GM12874 (cell line): ENCODE results near the gene NDUFS2.

Experiments used
- TF ChIP-seq, protein P1 (sequence below): IDR thresholded peaks from 2 replicates; pipeline ENCODE4 v1.5.1; 2011; ENCODE audit warnings: low read depth, mild to moderate bottlenecking, control low read depth, low read length, moderate library complexity; ENCODE audit not compliant: insufficient read depth

NDUFS2 gene

DNA sequence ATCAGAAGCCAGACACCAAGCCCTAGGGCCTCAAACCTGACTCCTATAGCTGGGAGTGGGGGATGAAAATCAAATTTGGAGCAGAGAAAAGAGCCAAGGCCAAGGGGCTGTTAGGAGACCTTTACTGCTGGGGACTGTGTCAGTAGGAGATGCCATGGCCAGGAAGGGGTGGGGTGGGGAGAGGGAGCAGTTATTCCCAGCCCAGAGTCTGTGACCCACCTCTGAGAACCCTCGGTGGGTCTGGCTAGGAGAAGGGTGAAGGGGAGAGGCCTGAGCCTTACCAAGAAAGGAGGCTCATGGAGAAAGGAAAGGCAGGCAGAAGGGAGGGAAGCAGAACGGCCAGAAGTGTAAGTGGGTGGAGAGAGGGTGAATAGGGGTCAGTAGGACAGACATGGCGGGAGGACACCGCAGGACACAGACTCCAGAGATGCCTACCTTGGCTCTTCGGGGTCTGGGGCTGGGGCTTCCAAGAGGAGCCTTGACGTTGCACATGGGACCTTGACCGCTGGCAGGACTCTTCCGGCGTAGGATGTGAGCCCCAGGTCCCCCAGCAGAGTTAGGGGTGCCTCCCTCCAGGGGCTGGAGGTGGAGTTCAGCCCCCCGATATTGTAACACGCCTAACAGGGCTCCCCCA, 4.5 kb upstream of the NDUFS2 start:
- TF ChIP-seq, protein P1, sequence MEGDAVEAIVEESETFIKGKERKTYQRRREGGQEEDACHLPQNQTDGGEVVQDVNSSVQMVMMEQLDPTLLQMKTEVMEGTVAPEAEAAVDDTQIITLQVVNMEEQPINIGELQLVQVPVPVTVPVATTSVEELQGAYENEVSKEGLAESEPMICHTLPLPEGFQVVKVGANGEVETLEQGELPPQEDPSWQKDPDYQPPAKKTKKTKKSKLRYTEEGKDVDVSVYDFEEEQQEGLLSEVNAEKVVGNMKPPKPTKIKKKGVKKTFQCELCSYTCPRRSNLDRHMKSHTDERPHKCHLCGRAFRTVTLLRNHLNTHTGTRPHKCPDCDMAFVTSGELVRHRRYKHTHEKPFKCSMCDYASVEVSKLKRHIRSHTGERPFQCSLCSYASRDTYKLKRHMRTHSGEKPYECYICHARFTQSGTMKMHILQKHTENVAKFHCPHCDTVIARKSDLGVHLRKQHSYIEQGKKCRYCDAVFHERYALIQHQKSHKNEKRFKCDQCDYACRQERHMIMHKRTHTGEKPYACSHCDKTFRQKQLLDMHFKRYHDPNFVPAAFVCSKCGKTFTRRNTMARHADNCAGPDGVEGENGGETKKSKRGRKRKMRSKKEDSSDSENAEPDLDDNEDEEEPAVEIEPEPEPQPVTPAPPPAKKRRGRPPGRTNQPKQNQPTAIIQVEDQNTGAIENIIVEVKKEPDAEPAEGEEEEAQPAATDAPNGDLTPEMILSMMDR: no peak

DNA sequence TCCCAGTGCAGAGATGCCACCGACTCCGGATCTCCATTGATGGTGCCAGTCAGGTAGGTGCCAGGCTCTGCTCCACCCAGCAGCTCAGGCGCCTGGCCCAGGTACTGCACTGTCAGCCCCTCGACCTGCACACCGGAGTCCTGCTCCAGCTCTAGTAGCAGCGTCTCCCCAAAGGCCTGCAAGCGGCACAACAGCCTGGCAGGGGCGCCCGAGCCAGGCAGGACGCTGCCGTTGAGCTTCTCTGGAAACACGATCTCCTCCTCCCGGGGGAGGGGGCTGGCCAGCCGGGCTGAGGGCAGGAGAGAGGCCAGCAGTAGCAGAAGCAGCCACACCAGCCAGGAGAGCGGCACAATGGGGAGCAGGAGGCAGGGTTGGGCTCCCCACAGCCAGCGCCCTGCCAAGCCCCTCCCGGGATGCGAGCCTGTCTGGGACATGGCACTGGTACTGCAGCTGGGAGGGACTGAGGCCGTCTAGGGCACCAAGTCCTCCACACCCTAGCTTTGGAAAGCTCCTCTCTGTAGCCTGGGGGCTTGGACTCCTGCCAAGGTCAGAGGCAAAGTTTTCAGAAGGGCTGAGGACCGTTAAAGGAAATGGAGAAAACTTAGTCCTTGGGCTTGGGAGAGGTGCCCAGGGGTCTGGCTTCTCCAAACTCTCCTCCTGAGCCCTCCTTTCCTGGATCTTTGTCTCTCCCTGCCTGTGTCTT, 3.8 kb upstream of the NDUFS2 start:
- TF ChIP-seq, protein P1: no peak

DNA sequence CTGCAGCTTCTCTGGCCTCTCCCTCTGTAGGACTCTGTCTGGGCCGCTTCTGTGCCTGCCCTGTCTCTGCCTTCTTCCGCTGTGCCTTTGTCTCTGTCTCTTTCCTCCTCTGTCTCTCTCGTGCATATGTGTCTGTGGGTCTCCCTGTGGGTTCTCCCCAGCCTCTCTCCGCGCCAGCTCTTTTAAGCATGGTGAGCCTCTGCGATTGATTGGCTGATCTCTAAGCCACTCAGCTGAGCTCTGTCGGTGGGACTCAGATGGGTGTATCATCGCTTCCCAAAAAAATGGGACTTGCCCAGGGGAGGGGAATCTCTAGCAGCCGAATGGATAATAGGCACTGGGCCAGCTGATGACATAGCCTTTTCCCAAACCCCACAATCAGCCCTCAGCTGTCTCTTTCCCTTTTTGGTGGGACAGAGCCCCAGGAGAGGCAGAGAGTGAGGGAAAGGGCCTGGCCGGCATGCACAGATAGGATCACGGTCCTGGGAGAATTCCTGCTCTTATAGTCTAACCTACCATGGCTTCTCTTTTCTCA, 3.2 kb upstream of the NDUFS2 start, which contains the start of gene ADAMTS4:
Gene ADAMTS4, minus strand, starts transcription at position 158 of the 535 bp plus-strand sequence. CDS start 427 bp downstream, outside the sequence.
- TF ChIP-seq, protein P1: no peak

DNA sequence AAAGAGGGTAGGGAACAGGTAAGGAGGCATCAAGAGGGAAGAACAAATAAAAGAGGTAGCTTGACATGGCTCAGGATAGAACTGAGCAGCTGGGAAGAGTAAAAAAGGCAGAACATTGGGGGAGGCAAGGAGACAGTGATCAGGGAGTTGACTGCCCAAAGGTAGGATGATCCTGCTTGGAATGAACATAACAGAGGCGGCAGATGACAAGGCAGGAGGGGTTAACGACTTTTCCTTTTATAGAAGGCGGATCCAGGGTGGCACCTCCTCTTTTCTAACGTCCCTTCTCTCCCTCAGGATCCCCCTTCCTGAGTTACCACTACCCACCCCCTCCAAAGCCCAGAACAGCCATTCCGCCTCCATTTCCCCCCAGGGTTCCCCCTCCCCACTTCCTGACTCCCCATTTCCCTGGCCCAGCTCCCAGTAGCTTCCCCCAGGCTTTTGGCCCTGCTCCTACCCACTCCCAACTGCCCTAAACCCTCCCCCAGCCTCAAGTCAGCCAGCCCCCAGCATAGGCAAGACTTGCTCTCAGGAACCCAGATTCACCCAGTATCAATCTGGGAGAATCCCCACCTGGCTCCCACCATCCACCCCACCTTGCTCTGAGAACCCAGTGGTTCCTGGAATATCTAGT, 2.5 kb upstream of the NDUFS2 start:
- TF ChIP-seq, protein P1: no peak

DNA sequence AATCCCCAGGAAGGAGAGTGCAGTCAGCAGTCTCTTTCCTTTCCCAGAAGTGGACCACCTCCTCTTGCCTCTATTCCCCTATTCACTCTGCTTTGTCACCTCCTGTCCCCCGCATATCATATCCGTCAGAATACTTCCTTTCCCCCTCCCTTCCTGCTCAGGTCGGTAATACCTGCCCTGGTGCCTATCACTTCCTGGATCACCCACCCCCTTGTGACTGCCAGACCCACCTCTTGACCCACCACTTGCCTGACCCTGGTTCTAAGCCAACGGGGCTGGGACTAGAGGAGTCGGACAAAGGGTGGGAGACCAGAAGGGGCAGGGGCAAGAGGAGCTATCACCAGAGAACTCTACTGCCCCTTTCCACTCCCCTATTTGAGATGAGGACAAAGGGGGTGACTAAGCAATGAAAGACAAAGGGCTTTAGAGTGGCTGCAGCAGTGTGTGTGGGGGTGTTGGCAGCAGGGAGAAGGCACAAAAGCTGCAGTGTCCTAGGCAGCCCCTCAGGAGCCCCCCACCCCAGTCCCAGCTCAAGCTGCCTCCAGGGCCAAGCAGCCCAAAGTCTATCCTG, 1.7 kb upstream of the NDUFS2 start:
- TF ChIP-seq, protein P1: no peak

DNA sequence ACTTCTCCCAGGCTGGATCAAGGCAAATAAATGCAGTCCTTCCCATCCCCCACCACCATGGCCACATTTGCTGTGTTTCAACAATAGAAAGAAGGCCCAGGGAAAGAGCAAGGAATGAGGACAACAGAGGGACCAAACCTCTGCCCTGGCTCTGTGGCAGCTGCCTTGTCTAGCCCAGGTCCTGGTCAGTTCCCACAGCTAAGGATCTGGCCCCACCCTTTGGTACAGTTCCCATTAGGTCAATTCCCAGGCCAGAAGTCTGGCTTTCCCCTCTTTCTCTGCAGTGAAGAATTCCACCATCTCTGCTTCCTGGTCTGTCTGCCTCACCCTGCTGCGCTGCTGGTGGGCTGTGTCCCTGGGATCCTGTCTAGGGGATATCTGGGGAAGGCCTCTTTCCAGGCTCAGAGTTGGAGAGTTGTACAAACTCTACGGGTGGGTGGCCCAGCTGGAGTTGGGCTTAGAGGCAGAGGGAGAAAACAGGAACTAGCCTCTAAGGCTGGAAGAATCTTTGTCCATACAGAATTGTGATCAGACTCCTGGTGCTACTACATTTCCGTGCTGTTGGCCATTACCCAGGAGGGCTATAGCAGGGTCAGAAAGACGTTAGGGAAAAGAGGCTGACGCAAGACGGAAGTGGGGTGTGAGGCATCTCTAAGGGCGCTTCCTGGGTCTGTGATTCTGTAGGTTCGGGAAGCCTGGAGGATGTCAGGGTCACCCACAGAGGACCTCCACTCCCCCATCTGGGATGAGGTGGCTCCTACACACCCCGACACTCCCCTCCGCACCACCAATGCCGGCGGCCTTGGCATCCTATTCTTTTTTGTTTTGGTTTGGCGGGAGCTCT, 953 bp upstream of the NDUFS2 start:
- TF ChIP-seq, protein P1: no peak
